Measurements from ENCODE around the gene ZMYM1.

DNA sequence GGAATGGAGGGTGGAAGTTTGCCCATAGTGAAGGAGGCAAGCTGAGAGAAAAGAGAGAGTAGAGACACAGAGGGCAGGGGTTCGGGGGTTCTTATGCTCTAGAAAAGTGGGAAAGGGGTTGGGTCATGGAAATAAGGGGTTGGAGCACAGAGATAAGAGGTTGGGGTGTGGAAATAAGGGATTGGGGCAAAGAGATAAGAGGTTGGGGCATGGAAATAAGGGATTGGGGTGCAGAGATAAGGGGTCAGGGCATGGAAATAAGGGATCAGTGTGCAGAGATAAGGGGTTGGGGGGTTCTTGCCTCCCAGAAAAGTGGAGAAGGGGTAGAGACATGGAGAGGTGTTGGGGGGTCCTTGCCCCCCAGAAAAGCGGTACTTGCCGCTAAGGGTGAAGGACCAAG lies 57.6 kb downstream of the ZMYM1 start:
- no peak for TF ChIP-seq EZH2 (IDR thresholded peaks at IDR 0.05; ENCODE audit: borderline replicate concordance, low read length)
- TF ChIP-seq, protein P1, sequence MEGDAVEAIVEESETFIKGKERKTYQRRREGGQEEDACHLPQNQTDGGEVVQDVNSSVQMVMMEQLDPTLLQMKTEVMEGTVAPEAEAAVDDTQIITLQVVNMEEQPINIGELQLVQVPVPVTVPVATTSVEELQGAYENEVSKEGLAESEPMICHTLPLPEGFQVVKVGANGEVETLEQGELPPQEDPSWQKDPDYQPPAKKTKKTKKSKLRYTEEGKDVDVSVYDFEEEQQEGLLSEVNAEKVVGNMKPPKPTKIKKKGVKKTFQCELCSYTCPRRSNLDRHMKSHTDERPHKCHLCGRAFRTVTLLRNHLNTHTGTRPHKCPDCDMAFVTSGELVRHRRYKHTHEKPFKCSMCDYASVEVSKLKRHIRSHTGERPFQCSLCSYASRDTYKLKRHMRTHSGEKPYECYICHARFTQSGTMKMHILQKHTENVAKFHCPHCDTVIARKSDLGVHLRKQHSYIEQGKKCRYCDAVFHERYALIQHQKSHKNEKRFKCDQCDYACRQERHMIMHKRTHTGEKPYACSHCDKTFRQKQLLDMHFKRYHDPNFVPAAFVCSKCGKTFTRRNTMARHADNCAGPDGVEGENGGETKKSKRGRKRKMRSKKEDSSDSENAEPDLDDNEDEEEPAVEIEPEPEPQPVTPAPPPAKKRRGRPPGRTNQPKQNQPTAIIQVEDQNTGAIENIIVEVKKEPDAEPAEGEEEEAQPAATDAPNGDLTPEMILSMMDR (IDR thresholded peaks at IDR 0.05; ENCODE audit: low read length), result no peak
